ENCODE results near the gene CRYBA2.

CRYBA2 gene

DNA sequence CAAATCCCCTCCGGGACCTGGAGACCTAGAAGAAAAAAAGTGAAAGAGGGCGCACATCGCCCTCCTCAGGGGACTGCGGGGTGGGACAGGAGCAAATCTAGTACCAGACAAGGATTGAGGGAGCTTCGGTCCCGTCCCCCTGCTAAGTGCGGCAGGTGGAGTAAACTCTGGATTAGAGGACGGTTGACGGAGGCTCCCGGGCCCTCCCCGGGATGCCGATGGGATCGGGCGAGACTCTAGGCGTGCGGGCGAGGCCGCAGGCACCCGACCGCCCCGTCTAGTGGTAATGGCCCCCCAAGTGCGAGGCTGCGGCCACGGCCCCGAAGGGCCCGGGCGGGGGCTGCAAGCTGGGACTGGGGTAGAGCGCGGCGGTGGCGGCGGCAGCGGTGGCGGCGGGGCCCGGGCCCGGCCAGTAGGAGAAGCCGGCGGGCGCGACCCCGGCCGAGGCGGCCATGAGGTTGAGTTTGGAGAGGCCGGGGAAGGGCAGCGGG is 11.8 kb downstream of the CRYBA2 start:
- no peak for FAIRE-seq

DNA sequence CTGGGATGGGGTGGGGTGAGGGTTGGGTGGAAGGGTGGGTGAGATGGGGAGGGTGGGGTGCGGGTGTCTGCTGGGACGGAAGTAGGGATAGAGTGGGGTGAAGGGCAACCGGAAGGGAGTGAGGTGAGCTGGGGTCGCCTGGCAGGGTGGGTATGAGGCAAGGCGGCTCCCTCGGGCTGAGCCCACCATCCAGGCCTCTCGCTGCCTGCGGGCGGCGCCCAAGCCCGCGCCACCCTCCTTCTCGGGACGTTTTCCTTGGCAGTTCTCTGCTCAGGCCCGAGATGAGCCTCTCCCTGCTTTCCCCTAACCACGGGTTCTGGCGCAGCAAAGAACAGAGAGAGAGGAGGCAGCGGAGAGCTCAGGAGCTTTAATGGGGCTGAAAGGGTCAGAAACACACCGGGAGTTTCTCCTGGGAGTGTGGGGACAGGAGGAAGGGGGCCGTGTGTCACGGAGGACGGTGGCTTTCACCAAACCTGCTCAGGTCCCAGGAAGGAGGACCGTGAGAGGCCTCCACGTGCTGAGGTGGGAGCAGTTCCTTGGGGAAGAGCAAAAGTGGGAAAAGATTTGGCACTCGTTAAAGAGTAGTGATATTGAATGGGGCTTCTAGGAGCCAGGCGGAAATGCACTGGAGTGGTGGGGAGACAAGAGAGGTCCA is 12.4 kb downstream of the CRYBA2 start:
- FAIRE-seq: no peak

GRCh38 chr2:218979846-218980734 is 13.1 kb downstream of the CRYBA2 start:
- no peak for FAIRE-seq

- no peak for FAIRE-seq
Measured at GRCh38 chr2:218975060-218975777, 18.0 kb downstream of the CRYBA2 start.

DNA sequence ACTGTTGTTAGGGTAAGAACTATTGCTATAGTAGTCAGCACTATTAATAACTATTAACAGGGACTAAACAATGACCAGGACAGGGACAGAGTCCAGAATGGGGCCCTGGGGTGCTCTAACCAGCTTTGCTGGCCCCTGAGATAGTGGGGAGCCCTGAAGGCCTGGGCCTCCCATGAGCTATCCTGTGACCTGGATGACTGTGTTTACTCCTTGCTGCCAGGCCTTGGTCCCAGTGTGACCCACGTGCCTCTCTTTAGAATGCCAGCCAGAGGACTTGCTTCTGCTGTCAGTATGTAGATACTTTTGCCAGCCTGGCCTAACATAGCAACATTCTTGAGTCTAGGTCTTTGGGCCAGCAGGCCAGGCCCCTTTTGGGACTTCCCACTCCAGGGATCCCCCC is 22.3 kb downstream of the CRYBA2 start:
- FAIRE-seq: no peak

DNA sequence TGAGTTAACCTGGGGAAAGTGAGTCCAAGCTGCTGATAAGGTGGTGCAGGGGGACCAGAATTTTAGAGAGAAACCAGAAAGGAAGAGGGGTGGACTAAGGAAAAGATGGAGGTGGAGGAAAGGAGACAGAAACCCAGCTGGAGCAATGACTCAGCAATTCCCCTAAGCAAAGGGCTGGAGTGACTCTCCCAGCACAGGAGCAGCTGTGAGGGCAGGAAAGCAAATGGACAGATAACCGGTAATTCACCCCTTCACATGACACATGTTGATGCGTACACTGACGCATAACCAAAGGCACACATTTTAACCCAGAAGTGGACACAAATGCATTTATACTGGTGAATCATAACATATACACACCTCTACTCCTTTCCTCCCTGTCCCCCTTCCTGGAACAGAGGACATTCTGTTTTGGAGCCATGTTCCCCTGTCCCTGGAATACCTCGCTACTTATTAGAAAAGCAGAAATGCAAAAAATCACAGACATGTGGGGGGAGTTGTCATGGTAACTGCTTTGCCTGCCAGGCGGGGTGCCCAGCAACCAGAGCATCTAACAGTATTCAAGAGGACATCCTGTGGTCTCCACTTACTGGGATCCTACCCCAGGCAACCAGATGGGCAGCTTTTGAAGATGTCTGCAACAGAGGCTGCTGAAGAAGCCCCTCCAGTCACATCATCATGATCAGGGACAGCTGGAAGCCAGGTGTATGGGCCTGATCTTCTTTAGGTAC is 29.0 kb downstream of the CRYBA2 start:
- no peak for FAIRE-seq

DNA sequence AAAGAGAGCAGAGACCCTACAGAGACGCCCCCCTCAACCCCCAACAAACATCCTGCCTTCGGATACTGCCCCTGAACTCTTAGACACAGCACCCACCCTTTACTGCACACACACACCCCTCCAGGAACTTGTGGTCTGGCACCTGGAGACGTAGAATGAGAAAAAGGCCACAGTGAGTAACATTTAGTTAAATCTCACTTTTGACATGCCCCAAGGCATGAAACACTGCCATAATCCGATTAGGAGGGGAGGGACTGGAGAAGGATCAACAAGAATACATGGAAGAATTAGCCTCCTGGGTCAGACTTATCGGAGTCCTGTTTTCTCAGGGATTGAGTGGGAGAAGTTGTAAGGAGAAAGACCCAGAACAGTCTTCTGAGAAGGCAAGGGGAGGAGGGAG is 29.6 kb downstream of the CRYBA2 start:
- FAIRE-seq: no peak

GRCh38 chr2:218962859-218963492 is 30.2 kb downstream of the CRYBA2 start:
- no peak for FAIRE-seq

DNA sequence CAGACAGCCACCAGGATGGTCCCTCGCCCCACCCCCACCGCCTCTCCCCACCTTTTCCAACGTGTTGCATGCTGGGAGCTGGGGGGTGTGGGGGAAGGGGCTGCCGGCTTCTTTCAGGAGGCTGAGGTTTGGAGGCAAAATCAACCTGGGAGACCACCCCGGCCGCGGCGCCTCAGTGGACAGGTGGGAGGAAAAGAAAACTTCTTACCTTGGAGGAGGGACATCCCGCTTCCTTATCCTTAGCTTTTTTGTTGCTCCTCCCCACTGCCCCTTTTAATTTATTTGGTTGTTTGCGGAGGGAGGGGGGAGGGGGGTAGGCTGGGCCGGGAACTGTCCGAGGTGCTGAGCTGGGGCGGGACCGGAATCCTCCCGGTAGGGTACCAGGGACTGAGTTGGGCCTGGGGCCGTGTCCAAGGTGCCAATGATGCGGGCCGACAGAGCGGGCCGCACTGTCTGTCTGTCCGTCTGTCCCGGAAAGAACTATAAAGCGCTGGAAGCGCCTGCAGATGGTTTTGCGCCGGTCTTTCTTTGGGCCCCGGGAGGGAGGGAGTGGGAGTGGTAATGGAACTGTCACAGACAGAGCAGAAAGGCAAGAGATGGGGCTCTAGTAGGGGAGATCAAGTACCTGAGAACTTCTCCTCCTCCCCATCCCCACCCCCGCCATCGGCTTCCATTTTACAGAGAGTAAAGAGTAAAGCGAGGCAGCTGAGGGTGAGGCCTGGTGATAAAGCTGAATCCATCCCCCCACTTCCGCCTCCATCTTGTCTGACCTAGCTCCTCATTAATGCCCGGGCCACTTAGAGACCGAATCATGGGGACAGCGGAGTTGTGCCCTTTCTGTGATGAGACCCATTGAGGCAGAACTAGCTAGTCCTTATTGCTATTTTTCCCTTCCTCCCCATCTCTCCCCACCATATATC is 31.3 kb downstream of the CRYBA2 start:
- FAIRE-seq: no peak

DNA sequence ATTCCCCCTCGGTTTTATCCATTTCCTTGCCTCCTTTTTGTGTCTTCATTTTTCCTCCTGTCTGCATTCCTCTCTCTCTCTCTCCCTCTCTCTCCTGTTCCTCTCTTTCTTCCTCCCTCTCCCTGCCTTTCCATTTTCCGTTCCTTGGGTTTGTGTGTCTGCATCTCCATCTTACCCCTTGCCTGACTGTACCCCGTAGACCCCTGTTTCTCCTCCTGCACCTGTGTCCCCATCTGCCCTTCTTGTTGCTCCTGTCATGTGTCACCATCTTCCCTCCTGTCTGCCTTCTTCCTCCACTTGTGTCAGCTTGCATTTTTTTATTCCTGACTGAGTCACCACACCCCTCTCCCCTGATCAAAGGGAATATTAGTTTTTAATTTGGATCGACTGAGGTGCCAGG is 32.0 kb downstream of the CRYBA2 start:
- no peak for FAIRE-seq

DNA sequence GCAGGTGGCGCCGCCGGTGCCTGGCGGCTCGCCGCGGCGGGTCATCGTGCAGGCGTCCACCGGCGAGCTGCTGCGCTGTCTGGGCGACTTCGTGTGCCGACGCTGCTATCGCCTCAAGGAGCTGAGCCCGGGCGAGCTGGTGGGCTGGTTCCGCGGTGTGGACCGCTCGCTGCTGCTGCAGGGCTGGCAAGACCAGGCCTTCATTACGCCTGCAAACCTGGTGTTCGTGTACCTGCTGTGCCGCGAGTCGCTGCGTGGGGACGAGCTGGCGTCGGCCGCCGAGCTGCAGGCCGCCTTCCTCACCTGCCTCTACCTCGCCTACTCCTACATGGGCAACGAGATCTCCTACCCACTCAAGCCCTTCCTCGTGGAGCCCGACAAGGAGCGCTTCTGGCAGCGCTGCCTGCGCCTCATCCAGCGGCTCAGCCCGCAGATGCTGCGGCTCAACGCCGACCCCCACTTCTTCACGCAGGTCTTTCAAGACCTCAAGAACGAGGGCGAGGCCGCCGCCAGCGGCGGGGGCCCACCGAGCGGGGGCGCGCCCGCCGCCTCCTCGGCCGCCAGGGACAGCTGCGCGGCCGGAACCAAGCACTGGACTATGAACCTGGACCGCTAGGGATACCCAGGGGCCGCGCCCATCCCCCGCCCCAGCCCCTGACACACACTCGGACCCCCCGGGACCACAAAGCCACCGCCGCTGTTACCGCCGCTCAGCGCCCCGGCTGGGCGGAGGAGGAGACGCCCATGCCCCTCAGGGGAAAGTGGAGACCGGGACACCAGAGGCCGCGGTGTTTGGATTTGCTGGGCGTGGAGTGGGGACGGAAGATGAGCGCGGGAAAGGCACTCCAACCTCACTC is 32.7 kb downstream of the CRYBA2 start:
- FAIRE-seq: no peak

DNA sequence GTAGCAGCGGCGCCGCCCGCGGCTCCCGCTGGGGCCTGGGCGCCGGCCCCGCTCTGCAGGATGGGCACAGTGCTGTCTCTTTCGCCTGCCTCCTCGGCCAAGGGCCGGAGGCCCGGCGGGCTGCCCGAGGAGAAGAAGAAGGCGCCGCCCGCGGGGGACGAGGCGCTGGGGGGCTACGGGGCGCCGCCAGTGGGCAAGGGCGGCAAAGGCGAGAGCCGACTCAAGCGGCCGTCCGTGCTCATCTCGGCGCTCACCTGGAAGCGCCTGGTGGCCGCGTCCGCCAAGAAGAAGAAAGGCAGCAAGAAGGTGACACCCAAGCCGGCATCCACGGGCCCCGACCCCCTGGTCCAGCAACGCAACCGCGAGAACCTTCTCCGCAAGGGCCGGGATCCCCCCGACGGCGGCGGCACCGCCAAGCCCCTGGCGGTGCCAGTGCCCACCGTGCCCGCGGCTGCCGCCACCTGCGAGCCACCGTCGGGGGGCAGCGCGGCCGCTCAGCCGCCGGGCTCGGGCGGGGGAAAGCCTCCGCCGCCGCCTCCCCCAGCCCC is 33.4 kb downstream of the CRYBA2 start:
- FAIRE-seq: no peak

DNA sequence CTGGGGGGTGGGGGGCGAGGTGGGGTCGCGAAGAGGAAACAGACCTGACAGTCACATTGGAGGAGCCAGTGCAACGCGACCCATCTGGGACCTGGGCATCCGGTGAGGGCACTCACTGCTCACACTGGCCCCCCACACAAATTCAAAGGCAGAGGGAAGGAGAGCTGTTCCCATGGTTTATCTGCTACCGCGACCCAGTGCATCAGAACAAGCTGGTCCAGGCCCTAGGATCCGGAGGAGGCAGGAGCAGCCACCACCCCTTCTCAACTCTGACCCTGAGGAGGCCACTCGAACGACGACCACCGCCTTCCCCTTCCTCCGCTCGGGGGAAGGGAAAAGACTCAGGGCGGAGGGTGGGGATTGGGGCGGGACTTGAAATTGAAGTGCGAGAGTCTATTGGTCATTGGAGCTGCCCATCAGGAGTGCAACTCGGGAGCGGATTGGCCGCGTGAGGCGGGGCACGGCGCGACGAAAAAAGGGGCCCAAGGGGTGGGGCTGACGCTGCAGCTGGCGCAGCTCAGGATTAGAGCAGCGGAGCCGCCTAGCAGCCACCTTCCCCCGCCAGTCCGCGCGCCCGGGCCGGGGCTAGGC is 34.0 kb downstream of the CRYBA2 start, which contains the start of gene CDK5R2:
TSS of gene CDK5R2 (plus strand) at position 526 of the 591 bp plus-strand sequence. CDS start 155 bp downstream, outside the sequence.
- FAIRE-seq: peak; percentile 67

- no peak for FAIRE-seq
Measured at GRCh38 chr2:218958276-218958675, 34.9 kb downstream of the CRYBA2 start.

- no peak for FAIRE-seq
Measured at GRCh38 chr2:218957671-218958070, 35.6 kb downstream of the CRYBA2 start.

GRCh38 chr2:218956039-218956438 is 37.2 kb downstream of the CRYBA2 start:
- no peak for FAIRE-seq

GRCh38 chr2:218954541-218955300 is 38.5 kb downstream of the CRYBA2 start:
- FAIRE-seq: no peak

DNA sequence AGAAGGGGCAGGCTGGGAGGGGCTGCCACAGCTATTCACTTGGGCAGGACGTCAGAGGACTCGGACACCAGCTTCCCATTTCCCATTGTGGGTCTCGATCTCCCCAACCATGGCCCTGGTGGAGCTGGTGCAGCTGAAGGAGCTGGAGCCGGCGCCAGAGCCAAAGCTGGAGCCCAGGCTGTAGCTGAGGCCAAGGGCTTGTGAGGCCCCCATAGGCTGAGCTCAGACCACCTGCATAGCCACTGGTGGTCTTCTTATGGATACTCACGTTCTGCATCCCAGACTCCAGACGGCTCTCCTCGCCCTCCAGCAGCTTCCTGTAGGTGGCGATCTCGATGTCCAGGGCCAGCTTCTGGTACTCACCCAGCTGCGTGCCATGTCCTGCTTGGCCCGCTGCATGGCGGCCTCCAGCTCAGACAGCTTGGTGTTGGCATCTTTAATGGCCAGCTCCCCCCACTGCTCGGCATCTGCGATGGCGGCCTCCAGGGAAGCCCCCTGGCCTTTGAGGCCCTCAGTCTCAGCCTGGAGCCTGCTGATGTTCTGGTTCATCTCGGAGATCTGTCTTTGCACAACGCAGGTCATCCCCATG is 39.8 kb downstream of the CRYBA2 start:
- no peak for FAIRE-seq
